Naive B cell (primary cell): ENCODE data around the gene CDKL5. TPM values are rescaled to one million over a fixed set of nuclear protein-coding genes. Genes with fewer than 3 reads are reported as not detected.

Experiments
- ATAC-seq, 2 donors: fragments of 150-1000 bp; cut with Tn5 transposase; 2 replicates each; pipeline ENCODE4 v1.10.0; 2021; ENCODE audit warnings: low read depth in 2 of 2, mild to moderate bottlenecking in 2 of 2, moderate library complexity in 2 of 2
- DNase-seq: peaks from one replicate; pipeline ENCODE4 v3.0.0; 2022
- H3K27ac Mint-ChIP-seq, 6 donors: one replicate each; pipeline ENCODE4 v1.8.0; 2020 to 2022; ENCODE audit warnings: mild to moderate bottlenecking in 6 of 6, mixed read lengths in 6 of 6, moderate library complexity in 5 of 6, inconsistent platforms in 2 of 6
- H3K27me3 Mint-ChIP-seq, 3 donors: one replicate each; pipeline ENCODE4 v1.8.0; 2021 to 2022; ENCODE audit warnings: mixed read lengths in 3 of 3, mild to moderate bottlenecking in 1 of 3
- H3K36me3 Mint-ChIP-seq, 2 donors: one replicate each; pipeline ENCODE4 v1.8.0; 2020 to 2022; ENCODE audit warnings: mixed read lengths in 2 of 2, inconsistent platforms in 1 of 2, mild to moderate bottlenecking in 1 of 2
- H3K4me1 Mint-ChIP-seq, 3 donors: one replicate each; pipeline ENCODE4 v1.8.0; 2020 to 2022; ENCODE audit warnings: mixed read lengths in 3 of 3, inconsistent platforms in 1 of 3, mild to moderate bottlenecking in 1 of 3, moderate library complexity in 1 of 3
- H3K4me3 Mint-ChIP-seq, 8 donors: one replicate each; pipeline ENCODE4 v1.8.0; 2020 to 2022; ENCODE audit warnings: mild to moderate bottlenecking in 8 of 8, mixed read lengths in 8 of 8, moderate library complexity in 8 of 8, inconsistent platforms in 2 of 8
- H3K9me3 Mint-ChIP-seq, 7 donors: one replicate each; pipeline ENCODE4 v1.8.0; 2020 to 2022; ENCODE audit warnings: mixed read lengths in 7 of 7, mild to moderate bottlenecking in 5 of 7, inconsistent platforms in 2 of 7, moderate library complexity in 1 of 7
- polyA plus RNA-seq, 6 donors: library from polyadenylated mRNA; unstranded; fragments of 300-500 nt; fragmentation: Illumina TruSeq; gene quantifications; one replicate each; pipeline ENCODE4 v1.2.3, GENCODE V29; 2021; ENCODE audit warnings: low read depth in 6 of 6

Gene CDKL5
- polyA plus RNA-seq, 6 donors from 2014 or later: 1.8 to 3.1 (median 2.6) TPM

DNA sequence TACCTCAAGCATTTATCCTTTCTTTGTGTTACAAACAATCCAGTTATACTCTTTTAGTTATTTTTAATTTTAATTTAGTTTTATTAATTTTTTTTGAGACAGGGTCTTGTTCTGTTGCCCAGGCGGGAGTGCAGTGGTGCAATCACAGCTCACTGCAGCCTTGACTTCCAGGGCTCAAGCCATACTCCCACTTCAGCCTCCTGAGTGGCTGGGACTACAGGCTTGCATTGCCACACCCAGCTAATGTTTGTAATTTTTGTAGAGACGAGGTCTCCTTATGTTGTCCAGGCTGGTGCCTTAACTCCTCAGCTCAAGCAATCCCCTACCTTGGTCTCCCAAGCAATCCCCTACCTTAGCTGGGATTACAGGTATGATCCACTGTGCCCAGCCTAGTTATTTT, 45.9 kb downstream of the CDKL5 start:
- DNase-seq (no peak), ATAC-seq (no peak)
- no peak overlapping the region for H3K27ac Mint-ChIP-seq
- no peaks in the 10 kb centered on the region for H3K36me3 Mint-ChIP-seq
- H3K9me3 Mint-ChIP-seq: peaks cover 0 to 3% (median 0%) of the 10 kb centered on the region in 7 donors
- no peak overlapping the region for H3K4me3 Mint-ChIP-seq
- H3K4me1 Mint-ChIP-seq: no peaks in the 10 kb centered on the region
- H3K27me3 Mint-ChIP-seq: no peaks in the 10 kb centered on the region

DNA sequence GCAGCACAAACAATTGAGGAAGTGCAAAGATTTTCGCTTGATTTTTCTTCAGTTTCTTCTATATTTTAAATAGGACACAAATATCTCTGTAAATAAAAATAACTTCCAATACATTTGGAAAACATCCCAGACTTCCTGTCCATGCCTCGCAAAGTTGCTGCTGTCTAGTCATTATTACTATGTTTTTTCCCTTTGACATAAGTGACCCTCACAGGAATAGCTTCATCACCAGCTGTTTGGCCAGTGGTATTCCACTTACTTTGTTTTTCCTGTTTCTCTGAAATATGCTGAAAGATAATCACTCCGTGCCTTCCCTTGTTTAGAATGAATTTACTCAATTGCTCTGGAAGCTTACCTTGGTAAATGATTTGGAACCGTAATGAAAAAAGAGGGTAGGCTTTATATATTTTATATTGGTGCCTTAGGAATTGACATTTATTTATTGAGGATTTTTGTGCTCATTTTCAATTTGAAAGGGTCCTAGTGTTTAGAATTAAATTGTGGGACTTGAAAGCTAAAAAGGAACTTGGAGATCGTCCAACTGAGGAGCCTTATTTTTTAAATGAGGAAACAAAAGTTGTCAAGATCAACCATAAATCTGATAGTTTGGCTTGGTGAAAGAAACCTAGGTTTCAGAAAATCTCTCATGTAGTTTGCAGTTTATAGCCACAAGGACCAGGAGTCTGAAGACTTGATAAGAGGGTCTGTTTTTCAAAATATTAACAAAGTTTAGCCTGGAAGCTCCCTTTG, 65.6 kb downstream of the CDKL5 start:
- Mint-ChIP-seq H3K27ac (no peak overlapping the region), H3K9me3 (peaks cover 0 to 3% (median 0%) of the 10 kb centered on the region in 7 donors)

DNA sequence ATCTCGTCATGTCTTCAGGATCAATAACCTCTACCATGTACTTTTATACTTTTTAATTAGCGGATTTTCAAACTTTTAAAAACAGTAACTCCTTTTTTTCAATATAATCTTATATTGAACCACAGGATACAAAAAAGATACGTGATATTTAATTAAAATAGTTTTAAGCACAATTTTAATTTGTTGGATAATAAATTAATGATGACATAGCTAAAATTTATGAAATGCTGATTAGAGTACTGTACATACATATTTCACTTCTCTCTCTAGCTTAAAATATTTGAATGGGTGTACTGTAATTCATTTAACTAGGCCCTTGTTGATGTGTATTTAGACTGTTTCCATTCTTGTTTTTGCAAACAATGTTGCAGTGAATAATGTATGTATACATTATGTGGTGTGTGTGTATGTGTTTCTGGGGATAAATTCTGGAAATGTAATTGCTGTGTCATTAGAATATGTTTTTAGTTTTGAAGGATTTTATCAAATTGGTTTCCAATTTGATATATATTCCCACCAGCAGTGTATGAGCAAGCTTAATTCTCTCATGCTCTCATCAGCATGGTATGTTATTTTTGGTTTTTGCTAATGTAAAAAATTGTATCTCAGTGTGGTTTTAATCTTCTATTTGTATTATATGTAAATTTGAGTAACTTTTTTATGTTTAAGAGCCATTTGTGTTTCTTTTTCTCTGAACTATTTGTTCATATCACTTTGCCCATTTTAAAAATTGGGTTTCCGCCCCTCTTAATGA, 66.4 kb downstream of the CDKL5 start:
- H3K9me3 Mint-ChIP-seq: peaks cover 0 to 3% (median 0%) of the 10 kb centered on the region in 7 donors
- DNase-seq (no peak), ATAC-seq (no peak)
- H3K36me3 Mint-ChIP-seq: no peaks in the 10 kb centered on the region
- H3K4me1 Mint-ChIP-seq: peaks cover 2 to 8% (median 8%) of the 10 kb centered on the region in 3 donors
- no peak overlapping the region for H3K27ac Mint-ChIP-seq
- no peak overlapping the region for H3K4me3 Mint-ChIP-seq
- no peaks in the 10 kb centered on the region for H3K27me3 Mint-ChIP-seq

More for the DNA sequence above, 65.6 kb downstream of the CDKL5 start:
- H3K27me3 Mint-ChIP-seq: no peaks in the 10 kb centered on the region
- DNase-seq (no peak), ATAC-seq (no peak)
- peaks cover 2 to 8% (median 7%) of the 10 kb centered on the region in 3 donors for H3K4me1 Mint-ChIP-seq
- H3K36me3 Mint-ChIP-seq: no peaks in the 10 kb centered on the region
- H3K4me3 Mint-ChIP-seq: no peak overlapping the region

DNA sequence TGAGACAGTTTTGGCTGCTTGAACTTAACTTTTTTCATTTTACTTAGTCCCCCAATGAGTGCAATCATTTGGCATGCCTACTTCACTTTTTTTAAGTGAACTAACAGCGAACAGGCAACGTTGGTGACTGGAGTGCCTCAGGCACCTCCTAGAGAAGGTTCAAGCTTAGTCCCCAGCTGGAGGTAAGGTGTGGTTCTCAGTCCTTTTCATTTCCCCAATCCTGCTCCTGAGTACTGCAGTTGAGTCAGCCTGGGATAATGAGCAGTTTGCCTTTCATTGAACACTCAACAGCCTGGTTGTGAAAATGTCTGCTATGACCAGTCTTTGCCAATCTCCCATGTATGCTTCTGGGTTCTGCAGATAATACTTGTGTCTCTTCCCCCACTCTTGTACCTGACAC, 109.5 kb downstream of the CDKL5 start:
- DNase-seq (no peak), ATAC-seq (no peak)
- Mint-ChIP-seq H3K4me3 (no peak overlapping the region), H3K9me3 (peaks cover 0 to 9% (median 4%) of the 10 kb centered on the region in 7 donors), H3K27ac (no peak overlapping the region), H3K4me1 (peaks cover 4 to 11% (median 9%) of the 10 kb centered on the region in 3 donors), H3K27me3 (no peaks in the 10 kb centered on the region), H3K36me3 (no peaks in the 10 kb centered on the region)

DNA sequence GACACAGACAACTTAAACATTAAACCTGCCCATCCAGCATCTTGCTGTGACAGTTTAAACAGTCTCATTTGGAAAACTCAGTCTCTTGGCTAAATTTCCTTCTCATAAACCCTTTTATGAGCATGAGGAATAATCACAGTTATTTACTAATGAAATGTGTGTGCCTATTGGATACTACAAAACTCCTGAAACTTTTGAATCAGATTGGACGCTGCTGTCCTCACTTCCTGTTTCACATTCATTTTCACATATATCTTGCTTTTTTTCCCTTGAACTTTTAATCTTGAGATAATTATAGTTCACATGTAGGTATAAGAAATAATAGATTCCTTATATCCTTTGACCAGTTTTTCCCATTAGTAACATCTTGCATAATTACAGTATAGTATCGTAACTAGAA, 111.7 kb downstream of the CDKL5 start:
- peaks cover 4 to 9% (median 7%) of the 10 kb centered on the region in 3 donors for H3K4me1 Mint-ChIP-seq
- H3K4me3 Mint-ChIP-seq: peak overlapping the region in 1 of 8 donors; percentile 4
- peaks cover 0 to 15% (median 5%) of the 10 kb centered on the region in 7 donors for H3K9me3 Mint-ChIP-seq
- peak overlapping the region in 1 of 6 donors; percentile 30 for H3K27ac Mint-ChIP-seq
- ATAC-seq (no peak), DNase-seq (no peak)
- no peaks in the 10 kb centered on the region for H3K36me3 Mint-ChIP-seq
- H3K27me3 Mint-ChIP-seq: no peaks in the 10 kb centered on the region

DNA sequence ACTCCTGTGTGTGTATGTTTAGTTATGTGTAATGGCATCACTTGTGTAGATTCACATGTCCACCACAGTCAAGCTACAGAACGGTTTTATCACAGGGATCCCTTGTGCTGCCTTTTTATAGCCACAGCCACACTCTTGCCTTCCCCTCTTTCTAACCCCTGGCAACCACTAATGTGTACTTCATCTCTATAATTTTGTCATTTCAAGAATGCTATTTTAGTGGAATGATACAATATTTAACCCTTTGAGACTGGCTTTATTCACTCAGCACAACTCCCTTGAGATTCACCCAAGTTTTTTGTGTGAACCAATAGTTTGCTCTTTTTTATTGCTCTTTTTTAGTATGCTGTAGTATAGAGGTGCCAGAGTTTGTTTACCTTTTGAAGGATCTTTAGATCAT, 112.1 kb downstream of the CDKL5 start:
- ATAC-seq (no peak), DNase-seq (no peak)
- Mint-ChIP-seq H3K27me3 (no peaks in the 10 kb centered on the region), H3K4me3 (peak overlapping the region in 2 of 8 donors; percentile 4 to 16), H3K36me3 (no peaks in the 10 kb centered on the region), H3K27ac (peak overlapping the region in 1 of 6 donors; percentile 57), H3K9me3 (peaks cover 0 to 15% (median 5%) of the 10 kb centered on the region in 7 donors), H3K4me1 (peaks cover 4 to 9% (median 7%) of the 10 kb centered on the region in 3 donors)

DNA sequence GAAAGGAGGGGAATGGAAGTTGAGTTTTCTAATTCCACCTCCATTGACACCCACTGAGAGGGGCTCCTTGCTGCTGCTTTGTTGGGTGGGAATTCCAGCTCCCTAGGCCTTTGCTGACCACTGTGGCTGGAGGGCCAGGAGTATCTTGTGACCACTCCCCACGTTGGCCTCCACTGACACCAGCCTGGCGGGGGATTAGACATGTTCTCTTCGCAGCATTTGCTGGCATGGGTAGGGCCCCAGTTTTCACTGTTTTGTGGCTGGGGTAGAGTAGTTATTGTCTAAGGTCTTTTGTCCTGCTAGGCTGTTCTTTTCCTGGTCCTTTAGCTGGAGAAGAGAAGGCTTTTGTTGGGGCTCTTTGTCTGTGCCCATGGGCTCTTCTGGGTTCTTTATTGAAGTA, 116.7 kb downstream of the CDKL5 start:
- Mint-ChIP-seq H3K36me3 (no peaks in the 10 kb centered on the region), H3K27me3 (no peaks in the 10 kb centered on the region), H3K9me3 (peaks cover 0 to 15% (median 3%) of the 10 kb centered on the region in 7 donors), H3K4me1 (peaks cover 7 to 12% (median 9%) of the 10 kb centered on the region in 3 donors), H3K4me3 (no peak overlapping the region), H3K27ac (no peak overlapping the region)
- ATAC-seq (no peak), DNase-seq (no peak)

DNA sequence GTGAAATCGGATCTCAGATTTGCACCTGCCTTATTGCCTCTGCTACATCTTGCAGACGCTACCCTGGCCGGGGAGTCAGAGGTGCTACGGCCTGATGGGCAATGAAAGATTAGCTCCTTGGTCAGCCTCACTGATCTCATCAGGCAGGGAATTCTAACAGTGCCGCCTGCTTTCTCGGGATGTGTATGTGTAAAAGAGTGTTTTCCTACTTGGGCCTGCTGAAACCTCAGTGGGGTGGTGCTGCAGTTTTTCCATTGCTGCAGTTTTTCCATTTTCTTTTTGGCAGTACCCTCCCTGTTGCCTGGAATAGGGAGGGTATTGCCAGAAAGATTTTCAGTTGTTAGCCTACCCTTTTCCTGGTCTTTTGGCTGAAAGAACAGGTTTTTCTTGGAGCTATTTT, 117.5 kb downstream of the CDKL5 start:
- H3K4me3 Mint-ChIP-seq: no peak overlapping the region
- H3K4me1 Mint-ChIP-seq: peaks cover 1 to 6% (median 3%) of the 10 kb centered on the region in 3 donors
- no peaks in the 10 kb centered on the region for H3K27me3 Mint-ChIP-seq
- H3K27ac Mint-ChIP-seq: no peak overlapping the region
- H3K9me3 Mint-ChIP-seq: peaks cover 0 to 15% (median 3%) of the 10 kb centered on the region in 7 donors
- H3K36me3 Mint-ChIP-seq: no peaks in the 10 kb centered on the region
- ATAC-seq (no peak), DNase-seq (no peak)

DNA sequence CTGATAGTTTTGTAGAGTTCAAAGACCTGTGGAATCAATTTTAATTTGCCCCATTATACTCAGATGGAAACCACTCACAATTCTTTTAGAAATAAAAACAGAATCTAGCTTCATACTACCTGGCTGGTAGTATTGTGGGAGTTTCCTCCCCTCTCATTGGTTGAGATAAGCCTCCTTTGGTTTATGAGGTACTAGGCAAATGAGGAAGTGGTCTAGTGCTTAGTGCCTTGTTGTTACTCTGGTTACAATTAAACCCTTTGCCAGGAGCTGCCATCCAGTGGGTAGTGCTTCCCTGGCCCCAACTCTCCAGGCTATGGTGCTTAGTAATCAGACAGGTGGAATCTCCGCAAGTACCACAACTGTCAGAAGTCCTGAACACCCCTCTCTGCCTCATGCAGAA, 118.3 kb downstream of the CDKL5 start:
- Mint-ChIP-seq H3K4me3 (no peak overlapping the region), H3K27ac (peak overlapping the region in 1 of 6 donors; percentile 15), H3K4me1 (peaks cover 1 to 6% (median 3%) of the 10 kb centered on the region in 3 donors), H3K36me3 (no peaks in the 10 kb centered on the region), H3K27me3 (no peaks in the 10 kb centered on the region), H3K9me3 (peaks cover 0 to 15% (median 3%) of the 10 kb centered on the region in 7 donors)
- DNase-seq (no peak), ATAC-seq (peak; percentile 54 to 70)

DNA sequence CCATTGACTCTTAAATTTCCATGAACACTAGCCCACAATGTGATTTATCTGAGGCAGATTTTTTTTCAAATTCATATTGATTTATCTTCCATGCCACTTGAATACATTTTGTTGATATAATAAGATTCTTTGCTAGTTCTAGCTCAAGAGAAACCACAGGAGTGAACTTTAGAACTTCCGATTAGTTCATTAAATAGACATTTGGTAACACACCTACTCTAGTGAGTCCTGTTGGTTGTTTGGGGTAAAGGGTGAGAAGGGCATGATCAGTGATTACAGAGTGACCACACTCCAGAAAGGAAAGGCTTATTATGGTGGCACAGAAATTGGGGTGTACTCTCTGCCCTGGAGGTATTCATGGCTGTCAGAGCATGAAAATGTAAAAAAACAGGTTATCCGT, 120.4 kb downstream of the CDKL5 start:
- DNase-seq: no peak
- H3K4me1 Mint-ChIP-seq: peaks cover 5 to 12% (median 6%) of the 10 kb centered on the region in 3 donors
- ATAC-seq: no peak
- no peak overlapping the region for H3K4me3 Mint-ChIP-seq
- no peak overlapping the region for H3K27ac Mint-ChIP-seq
- H3K27me3 Mint-ChIP-seq: no peaks in the 10 kb centered on the region
- H3K9me3 Mint-ChIP-seq: peaks cover 0 to 4% (median 0%) of the 10 kb centered on the region in 7 donors
- no peaks in the 10 kb centered on the region for H3K36me3 Mint-ChIP-seq

DNA sequence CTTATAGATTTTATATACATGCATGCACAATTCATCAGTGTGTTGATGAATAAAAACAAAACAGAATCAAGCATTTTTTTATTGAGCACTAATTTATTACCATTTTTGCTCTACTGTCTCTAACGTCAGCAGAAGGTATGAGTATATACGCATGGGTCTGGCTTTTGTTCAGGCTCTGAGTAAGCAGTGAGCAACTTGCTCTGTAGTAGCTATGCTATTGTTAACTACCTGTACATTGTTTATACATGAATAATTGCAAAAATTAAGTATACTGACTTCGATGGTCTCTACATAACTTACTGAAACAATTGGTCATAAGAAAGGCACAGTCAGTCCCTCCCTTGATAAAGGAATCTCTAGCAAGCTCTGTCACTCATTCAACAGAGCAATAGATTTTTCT, 123.6 kb downstream of the CDKL5 start:
- Mint-ChIP-seq H3K4me1 (peaks cover 3 to 19% (median 6%) of the 10 kb centered on the region in 3 donors), H3K36me3 (no peaks in the 10 kb centered on the region), H3K9me3 (no peaks in the 10 kb centered on the region), H3K27me3 (peaks cover 0 to 6% (median 0%) of the 10 kb centered on the region in 3 donors), H3K27ac (peak overlapping the region in 1 of 6 donors; percentile 24), H3K4me3 (no peak overlapping the region)
- DNase-seq (no peak), ATAC-seq (no peak)

DNA sequence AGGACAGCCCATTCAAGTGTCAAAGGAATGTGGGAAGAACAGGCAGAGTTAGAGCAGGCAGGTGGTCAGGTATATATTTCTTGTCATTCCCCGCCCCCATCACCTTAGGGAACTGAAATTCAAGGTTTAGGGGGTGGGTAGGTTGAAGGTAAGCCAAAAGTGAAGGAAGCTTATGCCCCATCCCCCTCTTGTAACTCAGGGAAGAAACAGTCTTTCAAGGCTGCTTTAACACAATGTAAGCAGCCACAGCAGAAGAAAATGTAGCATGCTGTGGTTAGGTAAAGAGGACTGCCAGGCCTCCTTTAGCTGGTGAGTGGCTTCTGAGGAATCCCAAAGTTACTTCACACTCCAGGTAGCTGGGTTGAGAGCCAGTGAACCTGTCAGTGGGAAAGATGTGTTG, 124.2 kb downstream of the CDKL5 start:
- H3K9me3 Mint-ChIP-seq: no peaks in the 10 kb centered on the region
- H3K27me3 Mint-ChIP-seq: peaks cover 0 to 6% (median 0%) of the 10 kb centered on the region in 3 donors
- peak overlapping the region in 2 of 6 donors; percentile 24 to 93 for H3K27ac Mint-ChIP-seq
- ATAC-seq (no peak), DNase-seq (no peak)
- no peaks in the 10 kb centered on the region for H3K36me3 Mint-ChIP-seq
- no peak overlapping the region for H3K4me3 Mint-ChIP-seq
- H3K4me1 Mint-ChIP-seq: peaks cover 3 to 19% (median 6%) of the 10 kb centered on the region in 3 donors

DNA sequence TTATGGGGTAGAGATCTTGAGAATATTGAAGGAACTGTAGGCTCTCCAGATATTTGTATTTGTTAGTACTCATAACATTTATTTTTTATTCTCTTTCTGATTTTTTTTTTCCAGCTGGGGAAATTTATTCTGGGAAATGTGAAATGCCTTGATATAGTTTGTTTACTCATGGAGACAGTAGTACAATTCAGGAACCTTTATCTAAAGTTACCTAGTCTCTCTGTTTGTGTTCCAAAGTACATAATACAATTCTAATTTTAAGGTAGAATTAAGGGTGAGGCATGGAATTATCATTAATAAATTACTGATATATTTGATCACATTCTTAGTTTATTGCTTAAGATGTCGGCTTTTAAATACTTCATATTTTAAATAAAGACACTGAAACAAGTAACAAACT, 132.5 kb downstream of the CDKL5 start:
- Mint-ChIP-seq H3K9me3 (peaks cover 0 to 1% (median 0%) of the 10 kb centered on the region in 7 donors), H3K36me3 (peaks cover 0 to 8% of the 10 kb centered on the region in 2 donors), H3K4me1 (peaks cover 0 to 4% (median 0%) of the 10 kb centered on the region in 3 donors), H3K27ac (no peak overlapping the region), H3K27me3 (peaks cover 0 to under 1% (median 0%) of the 10 kb centered on the region in 3 donors), H3K4me3 (no peak overlapping the region)
- no peak for ATAC-seq
- no peak for DNase-seq
